Gastroesophageal sphincter (tissue), 3 donors: Measurements from ENCODE around the gene ADPRM.

Experiments used
- EP300 ChIP-seq: sonication (generic); formaldehyde crosslinking; IDR thresholded peaks from one replicate; pipeline ENCODE4 v1.6.1; 2017; ENCODE audit warnings: antibody characterized with exemption, mild to moderate bottlenecking
- POLR2A ChIP-seq, 2 donors: fragments of 450-650 bp; IDR thresholded peaks; one replicate each; pipeline ENCODE4 v1.6.1; 2017; ENCODE audit warnings: antibody characterized with exemption in 2 of 2, mild to moderate bottlenecking in 2 of 2, moderate library complexity in 1 of 2
- POLR2AphosphoS5 ChIP-seq: sonication (generic); formaldehyde crosslinking; IDR thresholded peaks from one replicate; pipeline ENCODE4 v1.6.1; 2017; ENCODE audit warnings: antibody characterized with exemption
- TF ChIP-seq, protein P1 (sequence below), 4 experiments: fragments of 200-600 bp in 2 of 4; fragments of 450-650 bp in 2 of 4; sonication (generic) in 1 of 4; IDR thresholded peaks; one replicate each; pipeline ENCODE4 v1.5.1; 2017 to 2019; ENCODE audit warnings: antibody characterized with exemption in 4 of 4, mild to moderate bottlenecking in 2 of 4, moderate library complexity in 2 of 4

DNA sequence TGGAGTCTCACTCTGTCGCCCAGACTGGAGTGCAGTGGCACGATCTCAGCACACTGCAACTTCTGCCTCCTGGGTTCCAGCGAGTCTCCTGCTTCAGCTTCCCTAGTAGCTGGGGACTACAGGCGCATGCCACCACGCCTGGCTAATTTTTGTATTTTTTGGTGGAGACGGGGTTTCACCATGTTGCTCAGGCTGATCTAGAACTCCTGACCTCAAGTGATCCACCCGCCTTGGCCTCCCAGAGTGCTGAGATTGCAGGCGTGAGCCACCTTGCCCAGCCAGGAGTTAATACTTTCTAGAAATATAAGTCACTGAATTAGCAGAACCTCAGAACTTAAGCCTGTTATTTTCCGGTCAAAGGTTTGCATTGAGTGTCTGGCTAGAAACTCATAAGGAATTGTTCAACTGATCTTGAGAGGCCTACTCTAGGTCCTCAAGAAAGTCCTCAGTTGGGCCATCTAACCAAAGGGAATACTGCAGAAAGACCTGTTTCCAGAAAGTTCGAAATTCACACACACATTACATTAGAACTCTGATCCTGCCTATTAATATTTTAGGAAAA is 31.0 kb downstream of the ADPRM start:
- TF ChIP-seq POLR2AphosphoS5 (no peak), POLR2A (IDR thresholded peaks at IDR 0.05) (no peak), EP300 (no peak)
- TF ChIP-seq, protein P1, sequence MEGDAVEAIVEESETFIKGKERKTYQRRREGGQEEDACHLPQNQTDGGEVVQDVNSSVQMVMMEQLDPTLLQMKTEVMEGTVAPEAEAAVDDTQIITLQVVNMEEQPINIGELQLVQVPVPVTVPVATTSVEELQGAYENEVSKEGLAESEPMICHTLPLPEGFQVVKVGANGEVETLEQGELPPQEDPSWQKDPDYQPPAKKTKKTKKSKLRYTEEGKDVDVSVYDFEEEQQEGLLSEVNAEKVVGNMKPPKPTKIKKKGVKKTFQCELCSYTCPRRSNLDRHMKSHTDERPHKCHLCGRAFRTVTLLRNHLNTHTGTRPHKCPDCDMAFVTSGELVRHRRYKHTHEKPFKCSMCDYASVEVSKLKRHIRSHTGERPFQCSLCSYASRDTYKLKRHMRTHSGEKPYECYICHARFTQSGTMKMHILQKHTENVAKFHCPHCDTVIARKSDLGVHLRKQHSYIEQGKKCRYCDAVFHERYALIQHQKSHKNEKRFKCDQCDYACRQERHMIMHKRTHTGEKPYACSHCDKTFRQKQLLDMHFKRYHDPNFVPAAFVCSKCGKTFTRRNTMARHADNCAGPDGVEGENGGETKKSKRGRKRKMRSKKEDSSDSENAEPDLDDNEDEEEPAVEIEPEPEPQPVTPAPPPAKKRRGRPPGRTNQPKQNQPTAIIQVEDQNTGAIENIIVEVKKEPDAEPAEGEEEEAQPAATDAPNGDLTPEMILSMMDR (IDR thresholded peaks at IDR 0.05) = no peak
